Measurements from ENCODE around the gene NUDT4. TPM values are rescaled to one million over a fixed set of nuclear protein-coding genes. Genes with fewer than 3 reads are reported as not detected.
"Not testable (repeated sequence)": the region's sequence is repeated elsewhere in the genome, so short reads cannot be mapped to it uniquely, and the experiment has no call there.

The NUDT4 gene
- total and polyA plus RNA-seq, 2 experiments from 2014 or later, result 330 to 386 TPM

- H3K4me1 ChIP-seq (ENCODE audit: low read depth), result peaks cover 35% of the 10 kb centered on the region
- not testable (repeated sequence) for H3K27me3 ChIP-seq; DNase-seq (ENCODE audit: low read depth in 1 of 2, low spot score in 1 of 2); H3K9me3 ChIP-seq (ENCODE audit: low read depth); H3K4me3 ChIP-seq; H3K36me3 ChIP-seq
- peak overlapping the region; percentile 17 for H3K27ac ChIP-seq
These were observed 34.7 kb downstream of the NUDT4 start for GRCh38 chr12:93412396-93412795.

DNA sequence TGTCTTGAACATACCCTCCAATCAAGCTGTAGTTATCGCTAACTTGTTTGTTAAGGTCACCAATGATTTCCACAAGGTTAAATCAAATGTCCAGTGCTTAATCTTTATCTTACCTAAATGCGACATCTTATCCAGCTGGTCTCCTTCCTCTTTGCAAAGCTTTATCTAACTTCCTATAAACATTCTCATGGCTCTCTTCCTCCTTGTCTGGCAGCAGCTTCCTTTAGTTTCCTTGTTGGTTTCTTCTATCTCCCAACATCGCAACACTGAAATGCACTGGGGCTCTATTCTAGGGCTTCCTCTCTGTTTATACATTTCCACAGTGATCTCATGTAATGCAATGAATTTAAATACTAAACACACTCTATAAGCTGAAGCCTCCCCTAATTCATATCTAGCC lies 35.3 kb downstream of the NUDT4 start:
- Histone ChIP-seq H3K27me3 (no peaks in the 10 kb centered on the region), H3K9me3 (ENCODE audit: low read depth) (no peaks in the 10 kb centered on the region), H3K36me3 (no peaks in the 10 kb centered on the region), H3K4me1 (ENCODE audit: low read depth) (peaks cover 35% of the 10 kb centered on the region), H3K4me3 (no peak overlapping the region), H3K27ac (peak overlapping the region; percentile 17)
- TF ChIP-seq CTCF (IDR thresholded peaks at IDR 0.05; ENCODE audit: low read depth, low read length), result no peak
- no peak for DNase-seq (ENCODE audit: low read depth in 1 of 2, low spot score in 1 of 2)

DNA sequence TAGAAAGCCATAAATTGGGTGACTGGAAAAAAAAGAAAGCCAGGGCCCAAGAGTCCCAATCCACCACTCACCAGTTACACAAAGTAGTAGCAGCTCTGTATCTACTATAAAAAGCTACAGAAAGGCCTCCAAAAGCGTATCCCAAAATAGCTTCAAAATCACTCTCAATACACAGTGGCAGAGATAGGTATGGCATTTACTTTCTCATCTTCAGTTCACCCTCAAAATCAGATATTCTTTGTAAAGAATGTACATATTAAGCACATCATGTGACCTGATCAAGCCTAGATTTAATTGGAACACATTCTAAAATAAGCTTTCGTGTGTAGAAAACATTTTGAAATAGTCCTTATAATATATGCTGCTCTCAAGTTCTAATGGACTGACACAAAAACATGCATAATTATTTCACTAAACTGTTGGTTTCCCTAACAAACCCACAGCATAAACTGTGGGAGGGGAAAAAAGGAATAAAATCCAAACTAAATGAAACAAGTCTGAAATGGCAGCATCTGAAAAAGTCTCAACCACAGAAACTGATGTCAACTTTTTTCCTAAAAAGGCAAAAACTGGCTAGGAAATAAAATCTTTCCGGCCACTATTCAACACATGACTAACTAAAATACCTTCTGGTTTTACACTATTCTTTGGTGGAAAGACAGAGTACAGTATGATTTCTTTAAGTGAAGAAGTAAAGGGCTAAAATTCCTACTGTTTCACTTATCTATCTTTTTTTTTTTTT lies 38.2 kb downstream of the NUDT4 start:
- no peaks in the 10 kb centered on the region for H3K27me3 ChIP-seq
- H3K4me3 ChIP-seq, result no peak overlapping the region
- no peaks in the 10 kb centered on the region for H3K36me3 ChIP-seq
- TF ChIP-seq CTCF (IDR thresholded peaks at IDR 0.05; ENCODE audit: low read depth, low read length), result no peak
- H3K9me3 ChIP-seq (ENCODE audit: low read depth), result no peaks in the 10 kb centered on the region
- peaks cover 36% of the 10 kb centered on the region for H3K4me1 ChIP-seq (ENCODE audit: low read depth)
- DNase-seq (ENCODE audit: low read depth in 1 of 2, low spot score in 1 of 2), result peak; percentile 47 to 69
- H3K27ac ChIP-seq, result peak overlapping the region; percentile 94

- no peak for TF ChIP-seq CTCF (IDR thresholded peaks at IDR 0.05; ENCODE audit: low read depth, low read length)
- H3K9me3 ChIP-seq (ENCODE audit: low read depth), result no peaks in the 10 kb centered on the region
- no peak overlapping the region for H3K4me3 ChIP-seq
- H3K36me3 ChIP-seq, result no peaks in the 10 kb centered on the region
- H3K27me3 ChIP-seq, result no peaks in the 10 kb centered on the region
- no peak overlapping the region for H3K27ac ChIP-seq
- DNase-seq (ENCODE audit: low read depth in 1 of 2, low spot score in 1 of 2), result no peak
- H3K4me1 ChIP-seq (ENCODE audit: low read depth), result peaks cover 39% of the 10 kb centered on the region
These were observed 40.3 kb downstream of the NUDT4 start for GRCh38 chr12:93417967-93418480.

GRCh38 chr12:93419388-93420034 lies 41.8 kb downstream of the NUDT4 start:
- H3K4me1 ChIP-seq (ENCODE audit: low read depth), result peaks cover 50% of the 10 kb centered on the region
- peak; percentile 54 for TF ChIP-seq CTCF (IDR thresholded peaks at IDR 0.05; ENCODE audit: low read depth, low read length)
- H3K36me3 ChIP-seq, result no peaks in the 10 kb centered on the region
- DNase-seq (ENCODE audit: low read depth in 1 of 2, low spot score in 1 of 2), result peak; percentile 66 to 79
- H3K4me3 ChIP-seq, result no peak overlapping the region
- peak overlapping the region; percentile 49 for H3K27ac ChIP-seq
- H3K27me3 ChIP-seq, result no peaks in the 10 kb centered on the region
- no peaks in the 10 kb centered on the region for H3K9me3 ChIP-seq (ENCODE audit: low read depth)

DNA sequence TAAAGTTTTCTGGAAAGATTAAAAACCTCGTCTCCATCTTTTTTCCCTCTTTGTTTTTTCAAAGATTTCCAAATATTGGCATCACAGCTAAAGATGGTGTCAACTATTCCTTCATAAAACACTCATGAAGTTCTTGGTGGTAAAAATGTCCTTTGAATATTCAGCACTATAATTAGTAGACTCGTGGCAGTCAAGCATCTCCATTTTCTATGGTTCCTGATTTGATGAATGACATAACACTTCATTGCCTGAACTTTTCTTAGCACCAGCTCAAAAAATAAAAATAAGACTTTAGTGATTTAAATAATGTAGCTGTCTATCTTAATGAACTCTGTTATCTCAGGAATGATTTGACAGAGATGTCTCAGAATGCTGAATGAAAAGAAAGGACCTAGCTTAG lies 44.3 kb downstream of the NUDT4 start:
- Histone ChIP-seq H3K36me3 (no peaks in the 10 kb centered on the region), H3K9me3 (ENCODE audit: low read depth) (no peaks in the 10 kb centered on the region), H3K4me3 (no peak overlapping the region), H3K4me1 (ENCODE audit: low read depth) (peaks cover 44% of the 10 kb centered on the region), H3K27ac (no peak overlapping the region), H3K27me3 (no peaks in the 10 kb centered on the region)
- no peak for TF ChIP-seq CTCF (IDR thresholded peaks at IDR 0.05; ENCODE audit: low read depth, low read length)
- no peak for DNase-seq (ENCODE audit: low read depth in 1 of 2, low spot score in 1 of 2)

Data from cardiac muscle cell (in vitro differentiated cells and primary cell).